NCI-H1105 treated with DMSO at 0.1 percent for 48 hours (cell line): ENCODE data around the gene KDM5B.
A peak's percentile ranks its signal among the peaks of the same experiment; 100 is the strongest.
"Not testable (repeated sequence)": the region's sequence is repeated elsewhere in the genome, so short reads cannot be mapped to it uniquely, and the experiment has no call there.

ENCODE experiments used
- DNase-seq: peaks from one replicate; lab custom pipeline; 2025; lab: John Stamatoyannopoulos, UW

KDM5B gene

DNA sequence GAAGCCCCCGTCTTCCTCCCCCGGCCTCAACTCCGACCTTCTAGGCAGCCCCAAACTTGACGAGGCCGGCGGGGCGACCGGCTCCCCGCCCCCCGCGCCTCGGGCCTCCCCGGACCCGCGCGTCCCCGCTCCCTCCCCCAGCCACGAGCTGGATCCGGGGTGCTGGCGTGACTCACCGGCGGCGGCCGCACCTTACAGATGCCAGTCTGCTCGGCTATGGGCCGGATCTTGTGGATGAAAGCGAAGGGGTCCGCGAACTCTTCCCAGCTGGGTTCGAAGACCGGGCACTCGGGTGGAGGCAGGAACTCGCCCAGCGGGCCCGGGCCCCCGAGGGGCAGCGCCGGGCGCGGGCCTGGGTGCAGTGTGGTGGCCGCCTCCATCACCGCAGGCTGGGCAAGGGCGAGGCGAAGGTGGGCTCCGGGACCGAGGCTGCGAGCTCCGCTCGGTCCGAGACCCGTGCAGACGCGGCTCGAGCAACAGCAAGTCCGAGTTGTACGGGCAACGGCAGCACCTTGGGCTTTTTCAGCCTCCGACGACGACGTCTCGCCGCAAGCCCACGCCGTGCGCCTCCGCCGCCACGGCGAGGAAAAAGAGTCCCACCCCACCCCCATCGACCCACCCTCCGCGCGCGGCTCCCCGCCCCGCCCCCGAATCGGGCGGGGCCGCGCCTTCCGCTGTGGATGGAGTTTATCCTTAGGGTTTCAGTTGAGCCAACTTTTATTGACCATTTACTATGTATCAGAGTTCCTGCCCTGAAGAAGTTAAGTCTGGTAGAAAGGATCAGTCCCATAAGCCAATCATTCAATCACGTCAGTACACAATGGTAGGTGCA, at the start of gene KDM5B:
KDM5B (minus strand) TSS at position 496 of the 832 bp plus-strand sequence; CDS start at position 380, 116 bp downstream.
- peak; percentile 72 for DNase-seq

DNA sequence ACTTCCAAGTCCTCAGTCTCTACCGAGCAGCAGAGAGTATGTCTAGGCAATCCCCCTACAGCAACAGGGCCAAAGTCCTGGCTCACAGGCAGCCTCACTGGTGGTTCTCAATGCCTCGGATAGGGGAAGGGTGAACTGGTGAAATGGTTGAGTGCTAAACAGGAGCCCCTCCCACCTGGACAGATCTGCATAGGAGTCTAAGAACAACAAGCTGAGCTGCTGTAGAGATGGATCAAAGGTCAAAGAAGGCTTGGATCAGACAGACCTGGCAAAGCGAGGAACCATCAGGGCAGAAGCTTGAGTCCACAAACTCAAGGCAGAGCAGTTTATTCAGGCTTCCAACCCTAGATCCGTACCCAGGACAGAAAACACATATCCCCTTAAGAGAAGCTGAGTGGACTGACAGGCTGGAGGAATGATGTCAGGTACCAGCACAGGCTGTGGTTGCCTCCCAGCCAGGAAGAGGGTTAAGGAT, 49.0 kb upstream of the KDM5B start:
- no peak for DNase-seq

DNA sequence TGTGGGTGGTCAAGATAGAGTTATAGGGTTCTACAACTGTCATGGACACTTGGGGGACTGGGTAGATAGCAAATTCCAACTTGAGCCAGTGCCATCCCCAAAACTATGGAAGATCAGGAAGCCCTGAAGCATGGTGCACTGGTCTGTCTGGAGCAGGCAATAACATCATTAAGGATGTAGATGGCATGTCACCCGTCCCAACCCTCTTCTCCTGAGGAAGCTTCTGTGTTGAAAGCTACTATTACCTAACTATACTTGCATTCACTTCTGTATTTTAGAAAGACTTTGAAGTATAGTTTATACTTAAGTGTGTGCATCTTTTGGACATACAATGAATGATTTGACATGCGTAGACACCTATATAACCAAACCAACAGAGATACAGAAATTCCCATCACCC, 47.8 kb upstream of the KDM5B start:
- no peak for DNase-seq

DNA sequence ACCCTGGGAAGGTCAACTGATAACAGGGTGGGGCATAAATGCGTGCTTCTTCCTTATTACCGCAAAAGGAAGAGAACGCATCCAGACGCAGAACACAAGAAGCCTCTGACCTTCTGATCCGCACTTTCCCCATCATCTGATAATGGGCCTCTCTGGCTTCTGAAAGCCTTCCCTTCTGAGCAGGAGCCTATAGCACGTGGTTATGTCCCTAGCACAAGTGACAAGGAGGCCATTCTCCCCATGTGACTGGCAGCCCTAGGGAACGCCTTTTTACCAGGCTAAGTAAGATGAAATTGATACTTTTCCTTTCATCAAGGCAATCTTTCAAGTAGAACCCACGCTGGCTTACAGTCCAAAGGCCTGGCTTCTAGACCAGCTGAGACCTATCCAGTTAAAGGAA, 46.6 kb upstream of the KDM5B start:
- no peak for DNase-seq

DNA sequence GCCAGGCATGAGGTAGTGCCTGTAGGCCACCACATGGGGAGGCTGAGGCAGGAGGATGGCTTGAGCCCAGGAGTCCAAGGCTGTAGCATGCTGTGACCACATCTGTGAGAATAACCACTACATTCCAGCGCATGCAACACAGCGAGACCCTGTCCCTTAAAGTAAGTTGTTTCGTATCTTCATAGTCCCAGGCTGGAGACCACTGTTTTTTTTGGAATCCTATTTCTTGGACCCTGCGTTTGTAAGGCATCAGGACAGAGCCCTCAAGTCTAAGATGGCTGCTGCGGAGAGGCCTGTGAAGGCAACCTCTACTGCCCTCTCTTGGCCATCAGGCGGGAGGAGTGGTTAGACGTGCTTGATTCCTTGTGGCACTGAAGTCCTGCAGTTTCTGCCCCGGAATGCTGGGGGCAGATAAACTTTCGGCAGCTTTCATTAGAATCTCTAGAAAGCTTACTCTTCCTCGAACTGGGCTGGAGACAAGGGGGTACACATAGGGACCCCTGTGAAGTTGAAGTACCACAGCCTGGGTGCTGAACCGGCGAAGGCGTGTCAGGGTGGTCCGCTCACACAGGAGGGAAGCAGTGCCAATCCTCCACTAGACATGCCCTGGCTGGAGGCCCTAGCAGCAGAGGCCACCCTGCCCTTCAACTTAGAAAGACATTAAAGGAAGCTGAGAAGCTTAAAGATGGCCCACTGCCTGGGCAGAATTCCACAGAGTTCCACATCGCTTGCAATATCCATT, 44.1 kb upstream of the KDM5B start:
- DNase-seq: no peak

DNA sequence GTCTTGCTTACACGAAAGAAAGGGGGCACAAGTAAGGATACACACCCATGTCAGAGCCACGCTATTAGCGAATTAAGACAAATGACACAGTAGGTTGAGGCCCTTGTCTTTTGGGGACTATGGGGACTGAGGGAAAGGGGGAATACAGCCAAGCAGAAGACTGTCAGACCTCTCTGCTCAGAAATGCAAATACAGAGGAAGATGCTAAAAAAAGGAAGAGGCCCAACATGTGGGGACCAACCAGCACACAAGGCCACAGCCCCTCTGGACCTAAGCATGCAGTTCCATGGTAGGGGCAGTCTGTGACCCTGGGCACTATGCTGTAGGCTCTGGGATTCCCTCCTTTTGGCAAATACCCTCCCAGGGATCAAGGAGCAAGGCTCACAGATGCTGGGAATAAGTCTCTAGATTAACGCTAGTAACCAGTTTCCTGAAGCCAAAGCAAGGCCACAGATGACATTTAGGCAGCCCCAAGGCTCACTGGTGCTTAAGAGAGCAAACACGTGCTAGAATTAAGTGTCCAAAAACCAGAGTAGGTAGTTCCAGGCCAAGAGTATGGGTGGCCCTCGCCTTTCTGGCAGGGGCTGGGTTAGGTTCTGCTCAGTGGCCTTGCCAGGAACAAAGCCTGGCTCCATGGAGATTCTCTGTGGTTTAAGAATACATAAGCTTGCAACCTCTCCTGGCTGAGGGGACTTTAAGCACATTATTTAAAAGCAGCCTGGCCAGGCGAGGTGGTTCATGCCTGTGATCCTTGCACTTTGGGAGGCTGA, 42.6 kb upstream of the KDM5B start:
- no peak for DNase-seq

DNA sequence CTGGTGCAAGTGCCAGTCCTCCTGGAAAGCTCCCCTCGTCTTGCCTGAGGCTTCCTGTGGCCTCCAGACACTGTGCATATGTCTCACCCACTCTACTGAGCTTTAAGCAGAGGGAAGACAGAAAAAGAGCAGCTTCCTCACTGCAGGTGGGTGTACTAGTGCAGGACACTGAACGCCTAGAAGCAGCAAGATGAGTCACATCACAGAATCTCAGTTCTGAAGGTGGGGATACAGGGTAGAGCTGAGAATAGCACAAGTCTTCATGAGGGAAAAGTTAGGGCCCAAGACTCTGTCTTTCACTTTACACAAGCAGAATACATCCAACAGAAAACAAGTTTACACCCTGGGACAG, 39.9 kb upstream of the KDM5B start:
- no peak for DNase-seq

DNA sequence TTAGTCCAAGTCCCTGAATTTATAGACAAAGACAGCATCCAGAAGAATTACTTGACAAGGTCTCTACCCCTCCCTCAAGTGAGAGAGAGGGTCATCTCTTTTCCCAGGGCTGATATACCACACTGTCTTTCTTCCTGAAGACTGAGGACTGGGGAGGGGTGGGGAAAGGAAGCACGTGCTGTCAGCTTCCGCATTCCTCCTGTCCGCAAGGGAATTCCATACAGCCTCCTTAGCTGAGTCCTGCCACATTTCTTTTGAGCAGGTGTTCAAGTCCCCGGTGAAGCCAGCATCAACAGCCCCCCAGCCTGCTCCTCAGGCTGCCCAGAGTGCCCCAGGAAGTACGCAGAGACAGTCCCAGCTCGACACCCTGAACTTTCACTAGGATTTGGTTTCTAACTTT, 36.7 kb upstream of the KDM5B start:
- DNase-seq: no peak

DNA sequence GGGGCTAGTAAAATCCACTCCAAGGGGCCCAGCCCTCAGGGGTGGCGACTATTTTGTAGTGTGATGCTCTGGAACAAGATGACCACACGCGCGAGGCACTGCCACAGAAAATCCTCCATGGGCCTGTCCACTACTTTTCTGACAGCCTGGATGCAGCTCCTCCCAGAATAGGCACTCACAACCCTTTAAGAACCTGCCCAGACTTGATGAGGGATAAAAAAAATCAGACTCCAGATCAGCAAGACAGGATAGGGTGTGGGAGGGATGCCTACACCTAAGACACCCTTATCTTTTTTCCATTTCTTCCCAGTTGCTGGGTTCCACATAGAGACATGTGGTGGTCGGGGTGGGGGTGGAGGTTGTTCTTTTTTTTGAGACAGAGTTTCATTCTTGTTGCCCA, 36.0 kb upstream of the KDM5B start:
- DNase-seq: no peak

DNA sequence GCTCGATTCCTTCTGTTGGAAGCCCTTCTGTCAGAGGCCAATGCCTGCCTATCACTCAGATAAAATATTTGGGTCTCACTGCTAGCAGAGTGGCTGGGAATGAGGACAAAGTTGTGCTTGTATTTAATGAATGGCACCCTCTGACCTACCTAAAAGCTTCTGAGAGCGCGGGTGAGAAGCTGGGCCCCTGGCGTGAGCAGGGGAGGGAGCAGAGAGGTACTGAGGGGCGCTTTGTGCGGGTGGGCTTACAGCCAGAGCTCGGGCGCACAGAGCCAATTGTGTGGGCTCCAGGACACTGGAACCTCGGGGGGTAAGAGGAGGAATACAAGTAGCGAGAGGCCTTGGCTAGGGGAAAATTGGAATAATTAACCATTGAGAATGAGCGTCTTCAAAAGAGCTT, 34.9 kb upstream of the KDM5B start:
- no peak for DNase-seq

DNA sequence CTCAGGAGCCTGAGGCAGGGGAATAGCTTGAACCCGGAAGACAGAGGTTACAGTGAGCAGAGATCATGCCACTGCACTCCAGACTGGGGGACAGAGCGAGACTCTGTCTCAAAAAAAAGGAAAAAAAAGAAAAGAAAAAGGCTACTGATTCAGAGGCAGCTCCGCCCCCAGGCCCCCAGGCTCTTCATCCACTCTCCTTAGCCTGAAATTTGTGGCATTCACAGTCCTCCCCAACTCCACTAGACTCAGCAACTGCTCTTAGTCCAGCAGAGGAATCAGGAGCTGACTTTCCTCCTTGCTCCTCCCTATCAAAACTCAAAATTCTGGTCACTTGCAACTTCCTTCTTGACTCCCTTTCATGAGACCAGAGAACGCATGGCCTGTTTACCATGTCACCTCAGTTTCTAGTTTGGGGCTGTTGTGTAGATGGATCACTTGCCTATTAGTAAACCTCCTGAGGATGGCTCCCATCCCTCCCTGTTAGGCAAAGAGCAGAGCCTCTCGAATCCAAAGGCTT, 29.6 kb upstream of the KDM5B start:
- no peak for DNase-seq

DNA sequence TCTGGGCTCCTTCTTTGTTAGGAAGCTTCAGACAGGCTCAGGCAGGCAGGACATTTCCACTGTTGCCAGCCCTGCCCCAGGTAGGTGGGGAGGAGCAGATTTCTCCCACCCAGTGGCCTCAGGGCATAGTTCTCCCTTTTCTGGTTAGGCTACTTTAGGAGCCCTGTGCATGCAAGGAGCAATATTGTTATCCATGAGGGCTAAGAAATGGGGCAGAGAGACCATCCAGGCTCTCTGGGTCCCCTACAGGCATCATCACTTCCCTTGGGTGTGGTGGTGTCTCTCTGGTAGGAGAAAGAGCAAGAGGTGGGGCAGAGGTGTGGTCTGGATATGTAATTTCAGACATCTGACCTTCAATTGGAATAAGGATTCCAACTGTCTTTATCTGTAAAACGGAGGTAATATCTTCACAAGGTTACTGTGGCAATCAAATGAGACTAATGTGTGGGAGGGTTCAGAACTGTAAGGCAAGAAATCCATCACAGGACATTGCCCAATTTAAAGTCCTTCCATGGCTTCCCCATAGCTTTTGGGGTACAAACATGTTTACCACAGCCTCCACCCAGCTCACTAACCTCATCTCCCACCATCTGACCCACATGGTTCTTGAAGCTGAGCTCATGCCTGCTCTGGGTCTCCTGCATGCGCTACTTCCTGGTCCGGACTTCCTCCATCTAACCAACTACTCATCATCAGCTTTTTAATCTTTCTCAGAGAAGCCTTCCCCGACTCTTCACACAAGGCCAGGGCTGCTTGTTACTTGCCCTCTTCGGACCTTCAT, 28.6 kb upstream of the KDM5B start:
- DNase-seq: no peak

DNA sequence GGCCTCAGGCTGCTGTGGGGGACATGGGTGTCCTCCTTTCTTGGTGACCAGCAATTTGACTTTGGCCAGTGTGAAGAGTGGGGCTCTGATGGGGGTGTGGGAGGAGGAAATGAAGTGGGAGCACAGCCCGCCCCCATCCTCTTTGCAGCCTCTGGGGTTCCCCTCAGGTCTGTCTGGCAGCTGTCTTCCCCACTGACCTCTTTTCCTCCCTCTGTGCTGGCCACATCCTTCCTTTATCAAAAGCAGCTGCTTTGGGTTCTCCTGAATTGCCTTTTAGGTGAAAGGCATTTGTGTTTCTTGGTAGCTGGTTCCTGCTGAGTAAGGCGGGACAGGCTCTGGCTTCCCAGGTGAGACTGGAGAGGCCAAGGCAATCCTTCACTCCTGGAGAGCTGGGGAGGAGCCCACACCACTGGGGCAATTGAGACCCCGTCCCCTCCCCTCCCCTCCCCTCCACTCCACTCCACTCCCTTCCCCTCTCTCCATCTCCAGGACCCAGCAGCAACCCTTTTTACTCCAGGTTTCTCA, 27.4 kb upstream of the KDM5B start:
- no peak for DNase-seq

DNA sequence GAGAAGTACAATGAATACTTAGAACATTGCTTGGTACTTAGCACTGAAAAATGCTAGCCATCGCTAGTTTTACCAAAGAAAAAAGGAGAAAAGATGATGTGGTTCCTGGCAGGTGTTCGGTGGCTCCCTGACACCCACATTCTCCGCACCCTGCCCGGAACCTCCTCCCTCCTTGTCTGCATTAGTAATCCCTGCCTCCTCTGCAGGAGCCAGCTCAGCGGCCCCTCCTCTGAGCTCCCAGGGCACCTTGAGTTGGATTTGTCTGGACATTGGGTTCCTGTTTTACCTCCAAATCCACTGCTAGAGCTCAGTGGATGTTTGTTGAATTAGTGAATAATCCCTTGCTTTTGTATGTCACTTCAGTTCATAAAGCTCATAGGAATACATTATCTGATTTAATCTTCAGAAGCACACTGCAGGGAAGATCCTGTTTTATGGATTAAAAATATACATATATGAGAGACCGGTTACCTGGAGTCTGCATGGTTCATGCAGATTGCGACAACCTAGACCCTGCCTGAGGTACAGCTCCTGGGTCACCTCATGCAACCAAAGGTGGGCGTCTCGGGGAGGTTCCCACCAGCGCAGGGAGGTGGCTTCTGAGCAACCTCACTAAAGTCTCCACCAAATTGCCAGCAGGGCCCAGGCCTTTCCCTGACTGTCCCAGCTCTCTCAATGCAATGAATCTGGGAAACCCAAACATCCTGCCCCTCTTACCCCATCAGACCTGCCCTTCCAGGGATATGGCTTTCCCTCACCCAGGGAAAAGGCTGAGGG, 26.7 kb upstream of the KDM5B start:
- DNase-seq: no peak

DNA sequence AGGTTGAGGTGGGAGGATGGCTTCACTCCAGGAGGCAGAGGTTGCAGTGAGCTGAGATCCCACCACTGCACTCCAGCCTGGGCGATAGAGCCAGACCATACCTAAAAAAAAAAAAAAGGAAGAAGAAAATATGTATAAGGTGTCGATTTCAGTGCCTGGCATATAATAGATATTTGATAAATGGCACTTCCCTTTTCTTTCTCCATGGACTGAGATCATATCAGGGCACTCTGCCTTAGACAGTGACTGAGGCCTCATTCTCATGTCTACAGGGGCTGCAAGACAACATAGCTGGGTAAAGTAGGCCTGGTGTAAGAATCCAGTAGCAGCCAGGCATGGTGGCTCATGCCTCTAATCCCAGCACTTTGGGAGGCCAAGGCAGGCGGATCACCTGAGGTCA, 23.7 kb upstream of the KDM5B start:
- no peak for DNase-seq

DNA sequence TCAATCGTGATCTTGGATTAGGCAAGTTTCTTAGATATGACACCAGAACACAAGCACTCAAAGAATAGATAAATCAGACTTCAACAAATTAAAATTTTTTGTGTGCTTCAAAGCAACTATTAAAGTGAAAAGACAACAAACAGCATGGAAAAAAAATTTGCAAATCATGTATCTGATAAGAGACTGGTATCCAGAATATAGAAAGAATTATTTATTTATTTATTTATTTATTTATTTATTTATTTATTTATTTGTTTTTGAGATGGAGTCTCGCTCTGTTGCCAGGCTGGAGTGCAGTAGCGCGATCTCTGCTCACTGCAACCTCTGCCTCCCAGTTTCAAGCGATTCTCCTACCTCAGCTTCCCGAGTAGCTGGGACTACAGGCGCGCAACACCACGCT, 21.0 kb upstream of the KDM5B start:
- DNase-seq: not testable (repeated sequence)

DNA sequence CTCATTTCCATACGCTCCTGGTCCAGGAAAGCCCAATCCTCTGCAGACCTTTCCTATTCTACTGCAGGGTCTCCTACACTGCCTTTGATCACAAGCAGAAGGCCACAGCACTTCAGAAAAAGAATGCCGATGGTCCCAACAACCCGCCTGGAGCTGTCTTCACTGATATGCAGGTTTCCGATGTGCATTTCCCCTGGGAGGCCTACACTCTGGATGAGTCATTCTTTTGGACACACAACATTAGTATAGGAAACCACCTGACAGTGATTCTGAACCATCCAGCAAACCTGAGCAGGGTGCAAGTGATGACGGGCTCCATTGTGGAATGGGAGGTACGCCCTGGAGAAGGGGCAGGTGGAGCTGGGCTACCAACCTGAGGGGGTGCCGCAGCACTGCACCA, 17.5 kb upstream of the KDM5B start:
- DNase-seq: no peak

DNA sequence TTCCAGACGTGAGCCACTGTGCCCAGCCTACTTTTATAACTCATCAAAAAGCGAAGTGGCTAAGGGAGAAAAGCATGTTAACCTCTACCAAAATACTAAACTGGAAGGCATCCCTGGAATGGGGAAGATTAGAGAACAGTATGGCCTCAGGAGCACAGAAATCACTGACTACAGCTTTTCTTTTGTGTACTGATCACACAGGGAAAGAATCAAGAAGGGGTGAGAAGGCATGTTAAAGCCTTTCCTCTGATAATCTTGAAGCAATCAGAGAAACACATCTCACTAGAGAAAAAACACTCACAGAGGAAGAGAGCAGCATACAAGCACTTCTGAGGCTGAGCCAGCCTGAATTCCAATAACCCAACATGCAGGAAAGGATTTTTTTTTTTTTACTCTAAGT, 13.2 kb upstream of the KDM5B start:
- no peak for DNase-seq

DNA sequence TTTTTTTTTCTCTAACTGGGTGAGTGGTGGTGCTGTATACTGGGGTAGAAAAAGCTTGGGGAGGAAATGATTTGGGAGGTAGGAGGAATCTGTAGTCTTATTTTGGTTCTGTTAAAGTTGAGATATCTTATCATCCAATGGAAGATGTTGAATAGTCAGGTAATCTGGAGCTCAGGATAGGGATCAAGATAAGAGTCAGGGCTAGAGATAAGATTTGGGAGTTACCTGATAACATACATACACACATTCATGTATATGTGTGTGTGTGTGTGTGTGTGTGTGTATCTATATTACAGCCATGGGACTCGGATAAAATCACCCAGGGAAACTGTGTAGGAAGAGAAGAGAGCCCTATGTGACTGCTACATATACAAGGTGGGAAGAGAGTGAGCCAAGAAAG, 10.6 kb upstream of the KDM5B start:
- no peak for DNase-seq

DNA sequence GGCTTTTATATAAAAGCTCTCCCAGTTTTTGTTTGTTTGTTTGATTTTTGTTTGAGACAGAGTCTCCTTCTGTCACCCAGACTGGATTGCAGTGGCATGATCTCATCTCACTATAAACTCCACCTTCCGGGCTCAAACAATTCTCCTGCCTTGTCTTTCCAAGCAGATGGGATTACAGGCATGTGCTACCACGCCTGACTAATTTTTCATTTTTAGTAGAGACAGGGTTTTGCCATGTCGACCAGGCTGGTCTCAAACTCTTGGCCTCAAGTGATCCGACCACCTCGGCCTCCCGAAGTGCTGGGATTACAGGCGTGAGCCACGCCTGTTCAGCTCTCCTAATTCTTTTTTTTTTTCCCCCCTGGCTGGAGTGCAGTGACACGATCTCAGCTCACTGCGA, 6.9 kb upstream of the KDM5B start:
- DNase-seq: no peak
